Kidney tubule cell (primary cell): ENCODE results near the gene PCDHGB7.
"Not testable (repeated sequence)": the region's sequence is repeated elsewhere in the genome, so short reads cannot be mapped to it uniquely, and the experiment has no call there.

Experiments used
- DNase-seq: peaks from one replicate; pipeline ENCODE4 v3.0.0-alpha.2; 2018; ENCODE audit warnings: low spot score

PCDHGB7 gene

DNA sequence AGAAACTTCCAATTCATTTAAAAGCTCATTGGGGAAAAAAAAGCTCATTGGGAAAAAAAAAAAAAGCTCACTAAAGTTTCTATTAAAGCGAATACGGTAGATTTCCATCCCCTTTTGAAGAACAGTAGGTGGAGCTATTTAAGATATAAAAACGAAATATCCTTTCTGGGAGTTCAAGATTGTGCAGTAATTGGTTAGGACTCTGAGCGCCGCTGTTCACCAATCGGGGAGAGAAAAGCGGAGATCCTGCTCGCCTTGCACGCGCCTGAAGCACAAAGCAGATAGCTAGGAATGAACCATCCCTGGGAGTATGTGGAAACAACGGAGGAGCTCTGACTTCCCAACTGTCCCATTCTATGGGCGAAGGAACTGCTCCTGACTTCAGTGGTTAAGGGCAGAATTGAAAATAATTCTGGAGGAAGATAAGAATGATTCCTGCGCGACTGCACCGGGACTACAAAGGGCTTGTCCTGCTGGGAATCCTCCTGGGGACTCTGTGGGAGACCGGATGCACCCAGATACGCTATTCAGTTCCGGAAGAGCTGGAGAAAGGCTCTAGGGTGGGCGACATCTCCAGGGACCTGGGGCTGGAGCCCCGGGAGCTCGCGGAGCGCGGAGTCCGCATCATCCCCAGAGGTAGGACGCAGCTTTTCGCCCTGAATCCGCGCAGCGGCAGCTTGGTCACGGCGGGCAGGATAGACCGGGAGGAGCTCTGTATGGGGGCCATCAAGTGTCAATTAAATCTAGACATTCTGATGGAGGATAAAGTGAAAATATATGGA, 13.0 kb downstream of the PCDHGB7 start, which contains the start of gene PCDHGA12:
Gene PCDHGA12 (plus strand): TSS at position 176 of the 782 bp plus-strand sequence. CDS start 253 bp downstream, at position 429.
- peak; percentile 65 for DNase-seq

DNA sequence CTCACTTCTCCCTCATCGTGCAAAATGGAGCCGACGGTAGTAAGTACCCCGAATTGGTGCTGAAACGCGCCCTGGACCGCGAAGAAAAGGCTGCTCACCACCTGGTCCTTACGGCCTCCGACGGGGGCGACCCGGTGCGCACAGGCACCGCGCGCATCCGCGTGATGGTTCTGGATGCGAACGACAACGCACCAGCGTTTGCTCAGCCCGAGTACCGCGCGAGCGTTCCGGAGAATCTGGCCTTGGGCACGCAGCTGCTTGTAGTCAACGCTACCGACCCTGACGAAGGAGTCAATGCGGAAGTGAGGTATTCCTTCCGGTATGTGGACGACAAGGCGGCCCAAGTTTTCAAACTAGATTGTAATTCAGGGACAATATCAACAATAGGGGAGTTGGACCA, 13.8 kb downstream of the PCDHGB7 start:
- DNase-seq, result no peak

DNA sequence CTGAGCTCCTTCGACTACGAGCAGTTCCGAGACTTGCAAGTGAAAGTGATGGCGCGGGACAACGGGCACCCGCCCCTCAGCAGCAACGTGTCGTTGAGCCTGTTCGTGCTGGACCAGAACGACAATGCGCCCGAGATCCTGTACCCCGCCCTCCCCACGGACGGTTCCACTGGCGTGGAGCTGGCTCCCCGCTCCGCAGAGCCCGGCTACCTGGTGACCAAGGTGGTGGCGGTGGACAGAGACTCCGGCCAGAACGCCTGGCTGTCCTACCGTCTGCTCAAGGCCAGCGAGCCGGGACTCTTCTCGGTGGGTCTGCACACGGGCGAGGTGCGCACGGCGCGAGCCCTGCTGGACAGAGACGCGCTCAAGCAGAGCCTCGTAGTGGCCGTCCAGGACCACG, 14.8 kb downstream of the PCDHGB7 start:
- DNase-seq, result not testable (repeated sequence)

DNA sequence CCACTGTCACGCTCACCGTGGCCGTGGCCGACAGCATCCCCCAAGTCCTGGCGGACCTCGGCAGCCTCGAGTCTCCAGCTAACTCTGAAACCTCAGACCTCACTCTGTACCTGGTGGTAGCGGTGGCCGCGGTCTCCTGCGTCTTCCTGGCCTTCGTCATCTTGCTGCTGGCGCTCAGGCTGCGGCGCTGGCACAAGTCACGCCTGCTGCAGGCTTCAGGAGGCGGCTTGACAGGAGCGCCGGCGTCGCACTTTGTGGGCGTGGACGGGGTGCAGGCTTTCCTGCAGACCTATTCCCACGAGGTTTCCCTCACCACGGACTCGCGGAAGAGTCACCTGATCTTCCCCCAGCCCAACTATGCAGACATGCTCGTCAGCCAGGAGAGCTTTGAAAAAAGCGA, 15.2 kb downstream of the PCDHGB7 start:
- DNase-seq, result not testable (repeated sequence)

DNA sequence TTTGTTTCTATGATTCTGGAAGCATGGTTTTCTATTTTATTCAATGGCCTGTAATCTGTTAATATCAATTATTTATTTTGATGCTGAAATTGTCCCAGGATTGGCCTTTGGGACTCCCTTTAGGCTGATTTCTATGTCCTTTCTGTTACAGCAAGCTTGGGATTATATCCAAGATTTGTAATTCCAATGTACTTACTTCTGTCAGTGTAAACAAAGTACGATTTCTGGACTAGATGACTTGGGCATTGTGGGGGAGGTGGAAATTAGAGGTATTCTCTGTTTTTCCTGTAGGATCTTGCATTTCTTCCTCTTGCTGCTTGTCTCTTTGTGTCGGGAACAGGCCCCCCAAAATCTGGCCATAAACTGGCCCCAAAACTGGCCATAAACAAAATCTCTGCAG, 16.5 kb downstream of the PCDHGB7 start:
- no peak for DNase-seq

DNA sequence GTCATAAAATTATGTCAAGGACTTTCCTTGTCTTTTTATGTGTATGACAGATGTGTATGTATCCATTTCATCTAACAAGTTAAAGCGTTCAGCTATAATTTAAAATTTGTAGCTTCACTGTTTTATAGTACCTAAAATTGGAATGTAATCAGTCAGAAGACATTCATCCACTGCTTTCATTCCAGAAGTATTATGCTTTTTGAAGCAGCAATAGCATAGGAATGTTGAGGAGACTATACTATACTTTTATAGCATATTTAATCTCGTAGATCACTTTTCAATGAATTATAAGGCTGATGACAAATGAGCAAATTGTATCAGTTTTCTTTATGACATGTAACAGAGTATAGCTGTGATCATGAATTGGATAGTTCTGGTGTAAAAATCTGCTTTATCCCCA, 19.7 kb downstream of the PCDHGB7 start:
- DNase-seq, result no peak

DNA sequence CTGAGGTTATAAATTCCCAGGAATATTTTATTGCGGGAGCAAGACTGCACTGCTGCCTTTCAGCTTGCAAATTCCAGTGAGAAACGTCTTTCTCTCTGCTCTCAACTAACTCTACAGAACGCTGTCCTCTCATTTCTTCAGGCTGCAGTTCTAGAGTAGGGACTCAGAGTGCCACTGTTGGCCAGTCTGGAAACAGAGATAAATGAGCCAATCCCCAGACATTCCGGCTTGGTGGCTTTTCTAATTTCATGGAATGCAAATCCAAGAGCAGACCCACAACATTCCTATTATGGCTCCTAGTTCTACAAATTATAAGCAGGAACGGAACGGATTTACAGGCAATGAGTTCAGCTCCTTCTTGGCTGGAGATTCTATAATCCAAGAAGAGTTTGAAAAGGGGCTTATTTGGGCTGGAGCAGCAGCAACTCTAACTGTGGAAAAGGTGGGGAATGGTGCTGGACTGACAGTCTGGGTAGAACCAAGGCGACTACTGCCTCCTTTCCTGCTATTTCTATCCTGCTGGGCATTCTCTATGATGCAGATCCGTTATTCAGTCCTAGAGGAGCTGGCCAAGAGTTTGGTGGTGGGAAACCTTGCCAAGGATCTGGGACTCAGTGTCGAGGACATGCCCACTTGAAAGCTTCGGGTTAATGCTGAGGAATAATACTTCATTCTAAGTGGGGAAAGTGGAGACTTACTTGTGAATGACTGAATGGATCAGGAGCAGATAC, 22.1 kb downstream of the PCDHGB7 start:
- peak; percentile 3 for DNase-seq

DNA sequence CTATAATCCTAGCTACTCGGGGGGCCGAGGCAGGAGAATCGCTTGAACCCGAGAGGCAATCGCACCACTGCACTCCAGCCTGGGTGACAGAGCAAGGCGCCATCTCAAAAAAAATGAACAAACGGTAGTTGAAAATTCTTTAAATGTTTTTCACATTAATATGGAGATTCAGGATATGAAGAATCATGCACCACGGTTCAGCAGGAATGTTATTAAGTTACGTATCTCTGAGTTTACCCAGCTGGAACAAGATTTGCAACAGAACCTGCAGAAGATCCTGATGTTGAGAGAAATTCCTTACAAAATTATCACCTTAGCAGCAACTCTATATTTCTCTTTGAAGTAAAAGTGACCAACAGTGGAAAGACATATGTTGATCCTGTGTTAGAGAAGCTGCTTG, 22.9 kb downstream of the PCDHGB7 start:
- DNase-seq, result peak; percentile 25

DNA sequence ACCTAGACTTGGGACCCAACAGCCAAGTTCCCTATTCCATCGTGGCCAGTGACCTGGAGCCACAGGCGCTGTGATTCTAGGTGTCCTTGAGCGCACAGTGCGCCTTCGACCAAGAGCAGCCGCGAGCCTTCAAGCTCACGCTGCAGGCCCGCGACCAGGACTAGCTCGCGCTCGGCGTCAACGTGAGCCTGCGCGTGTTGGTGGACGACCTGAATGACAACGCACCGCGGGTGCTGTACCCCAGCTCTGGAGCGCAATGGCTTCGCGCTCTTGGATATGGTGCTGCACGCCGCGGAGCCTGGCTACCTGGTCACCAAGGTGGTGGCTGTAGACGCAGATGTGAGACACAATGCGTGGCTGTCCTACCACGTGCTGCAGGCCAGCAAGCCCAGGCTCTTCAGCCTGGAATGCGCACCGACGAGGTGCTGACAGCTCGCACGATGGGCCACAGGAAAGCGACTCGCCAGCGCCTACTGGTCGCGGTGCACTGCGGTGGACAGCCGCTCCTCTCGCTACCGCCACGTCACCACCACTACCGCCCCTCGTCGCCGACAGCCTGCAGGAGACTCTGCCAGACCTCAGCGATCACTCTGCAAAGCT, 24.2 kb downstream of the PCDHGB7 start:
- DNase-seq, result no peak

DNA sequence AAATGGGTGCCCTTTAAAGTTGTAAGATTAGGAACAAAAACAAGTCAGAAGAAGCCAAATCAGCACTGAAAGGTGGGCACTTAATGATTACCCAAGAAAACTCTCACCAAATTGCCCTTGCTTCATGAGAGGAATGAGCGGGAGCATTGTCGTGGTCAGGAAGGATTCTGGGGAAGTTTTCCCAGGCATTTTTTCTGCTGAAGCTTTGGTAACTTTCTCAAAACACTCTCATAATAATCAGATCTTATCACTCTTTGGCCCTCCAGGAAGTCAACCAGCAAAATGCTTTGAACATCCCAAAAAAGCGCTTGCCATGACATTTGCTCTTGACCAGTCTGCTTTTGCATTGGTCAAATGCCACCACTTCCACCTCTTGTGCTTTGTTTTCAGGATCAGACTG, 47.9 kb downstream of the PCDHGB7 start:
- peak; percentile 33 for DNase-seq
